Measurements from ENCODE around the gene ETV2.

DNA sequence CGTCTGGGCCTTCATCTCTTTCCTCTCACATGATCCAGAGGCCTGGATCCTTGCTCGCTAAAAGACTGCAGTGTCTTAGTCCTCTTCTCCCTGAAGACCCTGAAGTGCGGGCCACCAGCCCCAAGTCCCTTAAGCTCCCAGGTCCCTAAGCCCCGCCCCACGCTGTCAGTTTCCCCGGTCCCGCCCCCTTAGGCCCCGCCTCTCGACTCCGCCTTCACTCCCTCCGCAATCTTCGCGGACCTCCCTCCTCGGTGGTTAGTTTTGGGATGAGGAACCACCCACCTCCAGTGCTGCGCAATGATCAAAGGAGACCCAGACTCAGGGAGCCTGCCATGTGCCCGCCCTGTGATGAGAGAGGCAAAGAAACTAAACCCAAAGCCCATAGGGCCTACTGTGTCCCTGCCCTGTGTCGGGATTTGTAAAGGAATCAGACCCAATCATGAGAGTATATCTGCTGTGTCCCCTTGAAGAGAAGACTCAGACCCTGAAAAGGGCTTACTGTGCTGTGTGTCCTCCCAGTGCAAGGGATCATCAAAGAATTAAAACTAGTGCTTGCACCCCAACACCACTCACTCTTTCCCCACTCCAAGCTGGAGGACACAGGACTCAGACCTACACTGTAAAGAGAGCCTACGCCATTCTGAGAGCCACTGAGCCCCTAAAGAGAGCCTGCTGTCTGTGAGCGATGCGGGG lies 3.6 kb downstream of the ETV2 start:
- TF ChIP-seq, protein P1, sequence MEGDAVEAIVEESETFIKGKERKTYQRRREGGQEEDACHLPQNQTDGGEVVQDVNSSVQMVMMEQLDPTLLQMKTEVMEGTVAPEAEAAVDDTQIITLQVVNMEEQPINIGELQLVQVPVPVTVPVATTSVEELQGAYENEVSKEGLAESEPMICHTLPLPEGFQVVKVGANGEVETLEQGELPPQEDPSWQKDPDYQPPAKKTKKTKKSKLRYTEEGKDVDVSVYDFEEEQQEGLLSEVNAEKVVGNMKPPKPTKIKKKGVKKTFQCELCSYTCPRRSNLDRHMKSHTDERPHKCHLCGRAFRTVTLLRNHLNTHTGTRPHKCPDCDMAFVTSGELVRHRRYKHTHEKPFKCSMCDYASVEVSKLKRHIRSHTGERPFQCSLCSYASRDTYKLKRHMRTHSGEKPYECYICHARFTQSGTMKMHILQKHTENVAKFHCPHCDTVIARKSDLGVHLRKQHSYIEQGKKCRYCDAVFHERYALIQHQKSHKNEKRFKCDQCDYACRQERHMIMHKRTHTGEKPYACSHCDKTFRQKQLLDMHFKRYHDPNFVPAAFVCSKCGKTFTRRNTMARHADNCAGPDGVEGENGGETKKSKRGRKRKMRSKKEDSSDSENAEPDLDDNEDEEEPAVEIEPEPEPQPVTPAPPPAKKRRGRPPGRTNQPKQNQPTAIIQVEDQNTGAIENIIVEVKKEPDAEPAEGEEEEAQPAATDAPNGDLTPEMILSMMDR (IDR thresholded peaks at IDR 0.05; ENCODE audit: low read depth, low read length, missing input control), result no peak
- TF ChIP-seq FOXA1 (IDR thresholded peaks at IDR 0.05), result no peak
- TF ChIP-seq, protein P2, sequence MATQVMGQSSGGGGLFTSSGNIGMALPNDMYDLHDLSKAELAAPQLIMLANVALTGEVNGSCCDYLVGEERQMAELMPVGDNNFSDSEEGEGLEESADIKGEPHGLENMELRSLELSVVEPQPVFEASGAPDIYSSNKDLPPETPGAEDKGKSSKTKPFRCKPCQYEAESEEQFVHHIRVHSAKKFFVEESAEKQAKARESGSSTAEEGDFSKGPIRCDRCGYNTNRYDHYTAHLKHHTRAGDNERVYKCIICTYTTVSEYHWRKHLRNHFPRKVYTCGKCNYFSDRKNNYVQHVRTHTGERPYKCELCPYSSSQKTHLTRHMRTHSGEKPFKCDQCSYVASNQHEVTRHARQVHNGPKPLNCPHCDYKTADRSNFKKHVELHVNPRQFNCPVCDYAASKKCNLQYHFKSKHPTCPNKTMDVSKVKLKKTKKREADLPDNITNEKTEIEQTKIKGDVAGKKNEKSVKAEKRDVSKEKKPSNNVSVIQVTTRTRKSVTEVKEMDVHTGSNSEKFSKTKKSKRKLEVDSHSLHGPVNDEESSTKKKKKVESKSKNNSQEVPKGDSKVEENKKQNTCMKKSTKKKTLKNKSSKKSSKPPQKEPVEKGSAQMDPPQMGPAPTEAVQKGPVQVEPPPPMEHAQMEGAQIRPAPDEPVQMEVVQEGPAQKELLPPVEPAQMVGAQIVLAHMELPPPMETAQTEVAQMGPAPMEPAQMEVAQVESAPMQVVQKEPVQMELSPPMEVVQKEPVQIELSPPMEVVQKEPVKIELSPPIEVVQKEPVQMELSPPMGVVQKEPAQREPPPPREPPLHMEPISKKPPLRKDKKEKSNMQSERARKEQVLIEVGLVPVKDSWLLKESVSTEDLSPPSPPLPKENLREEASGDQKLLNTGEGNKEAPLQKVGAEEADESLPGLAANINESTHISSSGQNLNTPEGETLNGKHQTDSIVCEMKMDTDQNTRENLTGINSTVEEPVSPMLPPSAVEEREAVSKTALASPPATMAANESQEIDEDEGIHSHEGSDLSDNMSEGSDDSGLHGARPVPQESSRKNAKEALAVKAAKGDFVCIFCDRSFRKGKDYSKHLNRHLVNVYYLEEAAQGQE (IDR thresholded peaks at IDR 0.05), result no peak

Measured in liver (tissue), 2 donors.